ENCODE results near the gene TUBA3D.
"Not testable (repeated sequence)": the region's sequence is repeated elsewhere in the genome, so short reads cannot be mapped to it uniquely, and the experiment has no call there.

DNA sequence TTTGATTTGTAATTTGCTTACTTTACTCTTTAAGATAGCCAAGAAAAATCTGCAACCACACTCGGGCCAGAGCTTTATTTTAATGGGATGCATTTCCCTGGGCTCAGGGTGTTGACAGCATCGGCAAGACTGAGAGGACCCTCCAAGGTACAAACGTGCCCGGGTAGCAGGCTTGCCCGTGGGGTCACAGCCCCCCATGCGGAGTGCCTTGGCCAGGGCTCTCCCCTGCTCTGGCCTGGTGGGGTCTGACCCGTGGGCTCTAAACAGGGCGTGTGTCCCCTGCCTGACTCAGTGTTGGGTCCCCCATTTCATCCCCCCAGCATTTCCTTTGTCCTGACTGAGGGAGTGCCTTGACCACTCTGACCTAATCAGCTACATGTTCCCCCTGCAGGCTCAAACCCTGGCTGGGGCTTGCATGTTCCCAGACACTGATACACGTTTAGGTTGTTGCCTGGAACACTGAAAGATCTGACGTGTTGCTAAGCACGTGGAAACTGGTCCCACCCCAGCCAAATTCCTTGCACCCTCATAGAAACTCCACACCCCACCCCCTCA, 9.1 kb downstream of the TUBA3D start:
- TF ChIP-seq POLR2A, POLR2AphosphoS5, EP300 (IDR thresholded peaks at IDR 0.05): not testable (repeated sequence)
- TF ChIP-seq, protein P1, sequence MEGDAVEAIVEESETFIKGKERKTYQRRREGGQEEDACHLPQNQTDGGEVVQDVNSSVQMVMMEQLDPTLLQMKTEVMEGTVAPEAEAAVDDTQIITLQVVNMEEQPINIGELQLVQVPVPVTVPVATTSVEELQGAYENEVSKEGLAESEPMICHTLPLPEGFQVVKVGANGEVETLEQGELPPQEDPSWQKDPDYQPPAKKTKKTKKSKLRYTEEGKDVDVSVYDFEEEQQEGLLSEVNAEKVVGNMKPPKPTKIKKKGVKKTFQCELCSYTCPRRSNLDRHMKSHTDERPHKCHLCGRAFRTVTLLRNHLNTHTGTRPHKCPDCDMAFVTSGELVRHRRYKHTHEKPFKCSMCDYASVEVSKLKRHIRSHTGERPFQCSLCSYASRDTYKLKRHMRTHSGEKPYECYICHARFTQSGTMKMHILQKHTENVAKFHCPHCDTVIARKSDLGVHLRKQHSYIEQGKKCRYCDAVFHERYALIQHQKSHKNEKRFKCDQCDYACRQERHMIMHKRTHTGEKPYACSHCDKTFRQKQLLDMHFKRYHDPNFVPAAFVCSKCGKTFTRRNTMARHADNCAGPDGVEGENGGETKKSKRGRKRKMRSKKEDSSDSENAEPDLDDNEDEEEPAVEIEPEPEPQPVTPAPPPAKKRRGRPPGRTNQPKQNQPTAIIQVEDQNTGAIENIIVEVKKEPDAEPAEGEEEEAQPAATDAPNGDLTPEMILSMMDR (IDR thresholded peaks at IDR 0.05), result not testable (repeated sequence)

Measured in suprapubic skin (tissue), 4 donors.